B cell (primary cell): ENCODE measurements around the gene DECR2.

ENCODE experiments used
- EZH2 ChIP-seq: IDR thresholded peaks from 2 replicates; pipeline ENCODE4 v1.6.1; 2012; ENCODE audit warnings: borderline replicate concordance, low read depth, mild to moderate bottlenecking, moderate library complexity, low read length; ENCODE audit not compliant: insufficient read depth, poor library complexity, severe bottlenecking
- TF ChIP-seq, protein P1 (sequence below): fragments of 200-600 bp; IDR thresholded peaks from one replicate; pipeline ENCODE4 v1.8.0; 2022; ENCODE audit warnings: antibody characterized with exemption, mild to moderate bottlenecking

DNA sequence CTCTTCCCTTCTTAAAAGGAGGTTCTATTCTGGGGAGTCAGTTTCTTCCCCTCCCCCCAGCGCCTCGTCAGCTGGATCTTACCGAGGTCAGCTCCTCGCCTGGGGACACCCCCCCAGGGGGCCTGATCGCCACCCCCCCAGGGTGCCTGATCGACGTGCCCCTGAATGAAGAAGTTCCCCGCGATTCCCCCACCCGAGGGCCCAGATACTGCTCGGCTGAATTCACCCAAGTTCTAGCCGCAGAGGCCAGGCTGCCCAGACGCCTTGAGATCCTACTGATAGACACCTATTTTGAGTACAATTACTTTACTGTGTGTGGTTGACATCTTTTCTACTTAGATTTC is 25.2 kb downstream of the DECR2 start:
- TF ChIP-seq, protein P1, sequence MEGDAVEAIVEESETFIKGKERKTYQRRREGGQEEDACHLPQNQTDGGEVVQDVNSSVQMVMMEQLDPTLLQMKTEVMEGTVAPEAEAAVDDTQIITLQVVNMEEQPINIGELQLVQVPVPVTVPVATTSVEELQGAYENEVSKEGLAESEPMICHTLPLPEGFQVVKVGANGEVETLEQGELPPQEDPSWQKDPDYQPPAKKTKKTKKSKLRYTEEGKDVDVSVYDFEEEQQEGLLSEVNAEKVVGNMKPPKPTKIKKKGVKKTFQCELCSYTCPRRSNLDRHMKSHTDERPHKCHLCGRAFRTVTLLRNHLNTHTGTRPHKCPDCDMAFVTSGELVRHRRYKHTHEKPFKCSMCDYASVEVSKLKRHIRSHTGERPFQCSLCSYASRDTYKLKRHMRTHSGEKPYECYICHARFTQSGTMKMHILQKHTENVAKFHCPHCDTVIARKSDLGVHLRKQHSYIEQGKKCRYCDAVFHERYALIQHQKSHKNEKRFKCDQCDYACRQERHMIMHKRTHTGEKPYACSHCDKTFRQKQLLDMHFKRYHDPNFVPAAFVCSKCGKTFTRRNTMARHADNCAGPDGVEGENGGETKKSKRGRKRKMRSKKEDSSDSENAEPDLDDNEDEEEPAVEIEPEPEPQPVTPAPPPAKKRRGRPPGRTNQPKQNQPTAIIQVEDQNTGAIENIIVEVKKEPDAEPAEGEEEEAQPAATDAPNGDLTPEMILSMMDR, result no peak
- no peak for TF ChIP-seq EZH2
